ENCODE measurements around the gene SPDYC. TPM values are rescaled to one million over a fixed set of nuclear protein-coding genes. Genes with fewer than 3 reads are reported as not detected.

The SPDYC gene
- total and polyA plus RNA-seq, 2 experiments from 2014 or later: not detected

DNA sequence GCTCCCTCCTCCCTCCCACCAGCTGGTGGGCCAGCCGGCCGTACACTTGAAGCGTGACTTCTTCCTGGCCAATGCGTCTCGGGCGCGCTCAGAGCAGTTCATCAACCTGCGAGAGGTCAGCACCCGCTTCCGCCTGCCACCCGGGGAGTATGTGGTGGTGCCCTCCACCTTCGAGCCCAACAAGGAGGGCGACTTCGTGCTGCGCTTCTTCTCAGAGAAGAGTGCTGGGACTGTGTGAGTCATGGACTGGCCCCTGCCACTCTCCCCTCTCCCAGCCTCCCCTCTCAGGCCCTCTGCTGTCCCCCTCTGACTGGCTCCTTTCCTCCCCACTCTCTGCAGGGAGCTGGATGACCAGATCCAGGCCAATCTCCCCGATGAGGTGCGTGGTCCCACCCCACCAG lies 36.4 kb downstream of the SPDYC start:
- H3K4me1 ChIP-seq (ENCODE audit: insufficient read depth): peaks cover 3% of the 10 kb centered on the region
- no peak overlapping the region for H3K4me3 ChIP-seq
- no peak for DNase-seq (ENCODE audit: low spot score)
- H3K79me2 ChIP-seq: no peaks in the 10 kb centered on the region
- no peak overlapping the region for H3K27ac ChIP-seq
- H3K4me2 ChIP-seq: no peak overlapping the region
- WGBS (ENCODE audit: low lambda C conversion rate, missing lambda C conversion rate): 96% methylated on average over 14 of the region's 17 CpGs
- TF ChIP-seq EZH2phosphoT487 (IDR thresholded peaks at IDR 0.05; ENCODE audit: low read depth, severe bottlenecking, unreplicated experiment): no peak
- TF ChIP-seq, protein P1, sequence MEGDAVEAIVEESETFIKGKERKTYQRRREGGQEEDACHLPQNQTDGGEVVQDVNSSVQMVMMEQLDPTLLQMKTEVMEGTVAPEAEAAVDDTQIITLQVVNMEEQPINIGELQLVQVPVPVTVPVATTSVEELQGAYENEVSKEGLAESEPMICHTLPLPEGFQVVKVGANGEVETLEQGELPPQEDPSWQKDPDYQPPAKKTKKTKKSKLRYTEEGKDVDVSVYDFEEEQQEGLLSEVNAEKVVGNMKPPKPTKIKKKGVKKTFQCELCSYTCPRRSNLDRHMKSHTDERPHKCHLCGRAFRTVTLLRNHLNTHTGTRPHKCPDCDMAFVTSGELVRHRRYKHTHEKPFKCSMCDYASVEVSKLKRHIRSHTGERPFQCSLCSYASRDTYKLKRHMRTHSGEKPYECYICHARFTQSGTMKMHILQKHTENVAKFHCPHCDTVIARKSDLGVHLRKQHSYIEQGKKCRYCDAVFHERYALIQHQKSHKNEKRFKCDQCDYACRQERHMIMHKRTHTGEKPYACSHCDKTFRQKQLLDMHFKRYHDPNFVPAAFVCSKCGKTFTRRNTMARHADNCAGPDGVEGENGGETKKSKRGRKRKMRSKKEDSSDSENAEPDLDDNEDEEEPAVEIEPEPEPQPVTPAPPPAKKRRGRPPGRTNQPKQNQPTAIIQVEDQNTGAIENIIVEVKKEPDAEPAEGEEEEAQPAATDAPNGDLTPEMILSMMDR (IDR thresholded peaks at IDR 0.05; ENCODE audit: poor library complexity): no peak
- TF ChIP-seq EZH2 (IDR thresholded peaks at IDR 0.05; ENCODE audit: borderline replicate concordance): no peak
- H2AFZ ChIP-seq: no peak overlapping the region
- no peaks in the 10 kb centered on the region for H4K20me1 ChIP-seq (ENCODE audit: insufficient read depth, poor library complexity, severe bottlenecking)
- H3K9me3 ChIP-seq (ENCODE audit: low read depth): no peaks in the 10 kb centered on the region
- H3K9me2 ChIP-seq (replicated peaks; ENCODE audit: insufficient read depth): no peaks in the 10 kb centered on the region
- no peaks in the 10 kb centered on the region for H3K27me3 ChIP-seq
- no peaks in the 10 kb centered on the region for H3K36me3 ChIP-seq (replicated peaks; ENCODE audit: insufficient read depth, low read depth)

DNA sequence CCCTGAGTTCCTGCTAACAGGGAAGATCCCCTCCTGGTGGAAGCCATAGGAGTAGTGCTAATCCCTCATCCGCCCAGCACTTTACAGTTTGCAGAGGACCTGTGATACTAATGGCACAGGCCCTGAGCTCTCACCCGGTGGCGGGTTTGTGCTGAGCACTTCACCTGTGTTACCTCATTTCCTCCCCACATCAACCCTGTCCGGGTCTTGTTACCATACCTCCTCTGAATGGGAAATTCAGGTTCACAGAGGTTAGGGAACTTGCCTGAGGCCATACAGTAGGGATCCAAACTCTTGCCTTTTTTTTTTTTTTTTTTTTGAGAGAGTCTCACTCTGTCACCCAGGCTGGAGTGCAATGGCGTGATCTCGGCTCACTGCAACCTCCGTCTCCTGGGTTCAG lies 36.9 kb downstream of the SPDYC start:
- WGBS (ENCODE audit: low lambda C conversion rate, missing lambda C conversion rate): 95% methylated on average over 7 of the region's 7 CpGs
- no peaks in the 10 kb centered on the region for H3K9me2 ChIP-seq (replicated peaks; ENCODE audit: insufficient read depth)
- DNase-seq (ENCODE audit: low spot score): no peak
- no peak overlapping the region for H2AFZ ChIP-seq
- H3K4me3 ChIP-seq: no peak overlapping the region
- H3K4me1 ChIP-seq (ENCODE audit: insufficient read depth): peaks cover 3% of the 10 kb centered on the region
- H3K27ac ChIP-seq: no peak overlapping the region
- H3K9me3 ChIP-seq (ENCODE audit: low read depth): no peaks in the 10 kb centered on the region
- no peaks in the 10 kb centered on the region for H3K79me2 ChIP-seq
- H3K4me2 ChIP-seq: no peak overlapping the region
- no peak for TF ChIP-seq EZH2 (IDR thresholded peaks at IDR 0.05; ENCODE audit: borderline replicate concordance)
- no peaks in the 10 kb centered on the region for H3K36me3 ChIP-seq (replicated peaks; ENCODE audit: insufficient read depth, low read depth)
- H4K20me1 ChIP-seq (ENCODE audit: insufficient read depth, poor library complexity, severe bottlenecking): no peaks in the 10 kb centered on the region
- no peaks in the 10 kb centered on the region for H3K27me3 ChIP-seq

DNA sequence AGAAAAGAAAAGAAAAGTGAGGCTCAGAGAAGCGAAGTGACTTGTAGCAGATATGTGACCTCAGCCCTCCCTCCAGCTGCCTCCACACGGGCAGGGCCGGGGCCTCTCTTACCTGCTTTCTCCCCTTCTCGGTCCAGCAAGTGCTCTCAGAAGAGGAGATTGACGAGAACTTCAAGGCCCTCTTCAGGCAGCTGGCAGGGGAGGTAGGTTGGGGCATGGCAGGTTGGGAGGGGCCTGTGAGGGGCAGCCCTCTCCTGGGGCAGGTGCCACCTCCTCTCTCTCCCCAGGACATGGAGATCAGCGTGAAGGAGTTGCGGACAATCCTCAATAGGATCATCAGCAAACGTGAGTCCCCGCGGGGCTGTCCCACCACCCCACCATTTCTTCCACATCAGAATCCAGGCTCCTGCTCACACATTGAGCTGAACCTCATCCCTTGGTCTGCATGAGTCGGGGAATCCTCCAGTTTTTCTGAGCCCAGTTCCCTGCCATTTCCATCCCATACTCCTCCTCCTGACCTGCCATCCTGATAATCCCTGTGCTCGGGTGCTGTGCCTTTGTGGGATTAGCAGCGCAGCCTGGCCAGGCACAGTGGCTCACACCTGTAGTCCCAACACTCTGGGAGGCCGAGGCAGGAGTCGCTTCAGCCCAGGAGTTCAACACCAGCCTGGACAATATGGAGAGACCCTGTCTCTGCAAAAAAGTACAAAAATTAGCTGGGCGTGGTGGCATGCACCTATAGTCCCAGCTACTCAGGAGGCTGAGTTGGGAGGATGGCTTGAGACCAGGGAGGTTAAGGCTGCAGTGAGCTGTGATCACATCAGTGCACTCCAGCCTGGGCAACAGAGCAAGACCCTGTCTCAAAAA lies 38.1 kb downstream of the SPDYC start:
- Histone ChIP-seq H3K27me3 (no peaks in the 10 kb centered on the region), H2AFZ (no peak overlapping the region), H3K27ac (no peak overlapping the region), H3K9me2 (replicated peaks; ENCODE audit: insufficient read depth) (no peaks in the 10 kb centered on the region), H3K4me3 (no peak overlapping the region), H3K79me2 (no peaks in the 10 kb centered on the region), H3K36me3 (replicated peaks; ENCODE audit: insufficient read depth, low read depth) (no peaks in the 10 kb centered on the region), H3K4me1 (ENCODE audit: insufficient read depth) (peaks cover 7% of the 10 kb centered on the region), H3K4me2 (no peak overlapping the region), H4K20me1 (ENCODE audit: insufficient read depth, poor library complexity, severe bottlenecking) (no peaks in the 10 kb centered on the region), H3K9me3 (ENCODE audit: low read depth) (no peaks in the 10 kb centered on the region)
- no peak for DNase-seq (ENCODE audit: low spot score)
- WGBS (ENCODE audit: low lambda C conversion rate, missing lambda C conversion rate): 92% methylated on average over 14 of the region's 16 CpGs
- TF ChIP-seq EZH2phosphoT487 (IDR thresholded peaks at IDR 0.05; ENCODE audit: low read depth, severe bottlenecking, unreplicated experiment): no peak
- TF ChIP-seq, protein P1 (IDR thresholded peaks at IDR 0.05; ENCODE audit: poor library complexity): no peak
- no peak for TF ChIP-seq EZH2 (IDR thresholded peaks at IDR 0.05; ENCODE audit: borderline replicate concordance)

All from hepatocyte (in vitro differentiated cells).